Measurements from ENCODE around the gene FBXW11. TPM values are rescaled to one million over a fixed set of nuclear protein-coding genes. Genes with fewer than 3 reads are reported as not detected.

Gene FBXW11
- total and polyA plus RNA-seq, 2 donors from 2014 or later = 16.0 to 44.4 TPM

GRCh38 chr5:171904886-171905285, 101.6 kb downstream of the FBXW11 start:
- Histone ChIP-seq H3K9me3 (ENCODE audit: control insufficient read depth in 2 of 3, insufficient read depth in 1 of 3, low read length in 3 of 3) (no peaks in the 10 kb centered on the region), H3K27ac (ENCODE audit: low read depth in 2 of 2, low read length in 2 of 2) (no peak overlapping the region), H3K4me1 (ENCODE audit: control insufficient read depth in 2 of 3, insufficient read depth in 2 of 3, low read depth in 1 of 3, low read length in 3 of 3) (no peaks in the 10 kb centered on the region), H3K4me3 (ENCODE audit: low read length in 3 of 3) (no peak overlapping the region), H3K27me3 (ENCODE audit: control insufficient read depth, insufficient read depth, low read length) (no peaks in the 10 kb centered on the region), H3K36me3 (ENCODE audit: control insufficient read depth in 2 of 3, insufficient read depth in 3 of 3, low read length in 3 of 3) (no peaks in the 10 kb centered on the region), H3K9ac (ENCODE audit: low read length in 3 of 3) (no peak overlapping the region)
- FAIRE-seq (no peak), DNase-seq (no peak)
- TF ChIP-seq, protein P1, sequence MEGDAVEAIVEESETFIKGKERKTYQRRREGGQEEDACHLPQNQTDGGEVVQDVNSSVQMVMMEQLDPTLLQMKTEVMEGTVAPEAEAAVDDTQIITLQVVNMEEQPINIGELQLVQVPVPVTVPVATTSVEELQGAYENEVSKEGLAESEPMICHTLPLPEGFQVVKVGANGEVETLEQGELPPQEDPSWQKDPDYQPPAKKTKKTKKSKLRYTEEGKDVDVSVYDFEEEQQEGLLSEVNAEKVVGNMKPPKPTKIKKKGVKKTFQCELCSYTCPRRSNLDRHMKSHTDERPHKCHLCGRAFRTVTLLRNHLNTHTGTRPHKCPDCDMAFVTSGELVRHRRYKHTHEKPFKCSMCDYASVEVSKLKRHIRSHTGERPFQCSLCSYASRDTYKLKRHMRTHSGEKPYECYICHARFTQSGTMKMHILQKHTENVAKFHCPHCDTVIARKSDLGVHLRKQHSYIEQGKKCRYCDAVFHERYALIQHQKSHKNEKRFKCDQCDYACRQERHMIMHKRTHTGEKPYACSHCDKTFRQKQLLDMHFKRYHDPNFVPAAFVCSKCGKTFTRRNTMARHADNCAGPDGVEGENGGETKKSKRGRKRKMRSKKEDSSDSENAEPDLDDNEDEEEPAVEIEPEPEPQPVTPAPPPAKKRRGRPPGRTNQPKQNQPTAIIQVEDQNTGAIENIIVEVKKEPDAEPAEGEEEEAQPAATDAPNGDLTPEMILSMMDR (IDR thresholded peaks at IDR 0.05; ENCODE audit: borderline replicate concordance, extremely low read depth, insufficient read depth) = no peak
- intact Hi-C loops (cut with DNase I) = no loop called here

GRCh38 chr5:171901764-171902163, 104.7 kb downstream of the FBXW11 start:
- no peak overlapping the region for H3K9ac ChIP-seq (ENCODE audit: low read length in 3 of 3)
- TF ChIP-seq, protein P1 (IDR thresholded peaks at IDR 0.05; ENCODE audit: borderline replicate concordance, extremely low read depth, insufficient read depth) = no peak
- no peak overlapping the region for H3K27ac ChIP-seq (ENCODE audit: low read depth in 2 of 2, low read length in 2 of 2)
- no peak overlapping the region for H3K4me3 ChIP-seq (ENCODE audit: low read length in 3 of 3)
- intact Hi-C loops (cut with DNase I) = no loop called here
- DNase-seq (no peak), FAIRE-seq (no peak)
- no peaks in the 10 kb centered on the region for H3K9me3 ChIP-seq (ENCODE audit: control insufficient read depth in 2 of 3, insufficient read depth in 1 of 3, low read length in 3 of 3)
- no peaks in the 10 kb centered on the region for H3K36me3 ChIP-seq (ENCODE audit: control insufficient read depth in 2 of 3, insufficient read depth in 3 of 3, low read length in 3 of 3)
- H3K27me3 ChIP-seq (ENCODE audit: control insufficient read depth, insufficient read depth, low read length) = no peaks in the 10 kb centered on the region
- no peaks in the 10 kb centered on the region for H3K4me1 ChIP-seq (ENCODE audit: control insufficient read depth in 2 of 3, insufficient read depth in 2 of 3, low read depth in 1 of 3, low read length in 3 of 3)

- no peaks in the 10 kb centered on the region for H3K36me3 ChIP-seq (ENCODE audit: control insufficient read depth in 2 of 3, insufficient read depth in 3 of 3, low read length in 3 of 3)
- intact Hi-C loops (cut with DNase I) = loop anchor here (10.0 kb wide), 1 partner anchor 475 kb away; no protein-coding TSS in a partner anchor
- no peak overlapping the region for H3K27ac ChIP-seq (ENCODE audit: low read depth in 2 of 2, low read length in 2 of 2)
- no peak overlapping the region for H3K4me3 ChIP-seq (ENCODE audit: low read length in 3 of 3)
- no peak for FAIRE-seq
- H3K4me1 ChIP-seq (ENCODE audit: control insufficient read depth in 2 of 3, insufficient read depth in 2 of 3, low read depth in 1 of 3, low read length in 3 of 3) = no peaks in the 10 kb centered on the region
- TF ChIP-seq, protein P1 (IDR thresholded peaks at IDR 0.05; ENCODE audit: borderline replicate concordance, extremely low read depth, insufficient read depth) = no peak
- DNase-seq = no peak
- no peaks in the 10 kb centered on the region for H3K27me3 ChIP-seq (ENCODE audit: control insufficient read depth, insufficient read depth, low read length)
- H3K9ac ChIP-seq (ENCODE audit: low read length in 3 of 3) = no peak overlapping the region
- no peaks in the 10 kb centered on the region for H3K9me3 ChIP-seq (ENCODE audit: control insufficient read depth in 2 of 3, insufficient read depth in 1 of 3, low read length in 3 of 3)
These were observed 106.6 kb downstream of the FBXW11 start for GRCh38 chr5:171899792-171900191.

- DNase-seq (no peak), FAIRE-seq (no peak)
- Histone ChIP-seq H3K4me1 (ENCODE audit: control insufficient read depth in 2 of 3, insufficient read depth in 2 of 3, low read depth in 1 of 3, low read length in 3 of 3) (no peaks in the 10 kb centered on the region), H3K27ac (ENCODE audit: low read depth in 2 of 2, low read length in 2 of 2) (no peak overlapping the region), H3K27me3 (ENCODE audit: control insufficient read depth, insufficient read depth, low read length) (no peaks in the 10 kb centered on the region), H3K36me3 (ENCODE audit: control insufficient read depth in 2 of 3, insufficient read depth in 3 of 3, low read length in 3 of 3) (peaks cover 0 to 2% (median 0%) of the 10 kb centered on the region in 3 donors), H3K9me3 (ENCODE audit: control insufficient read depth in 2 of 3, insufficient read depth in 1 of 3, low read length in 3 of 3) (no peaks in the 10 kb centered on the region), H3K4me3 (ENCODE audit: low read length in 3 of 3) (no peak overlapping the region), H3K9ac (ENCODE audit: low read length in 3 of 3) (no peak overlapping the region)
- TF ChIP-seq, protein P1 (IDR thresholded peaks at IDR 0.05; ENCODE audit: borderline replicate concordance, extremely low read depth, insufficient read depth) = no peak
- intact Hi-C loops (cut with DNase I) = loop anchor here (10.0 kb wide), 1 partner anchor 474 kb away; no protein-coding TSS in a partner anchor
These were observed 107.6 kb downstream of the FBXW11 start for GRCh38 chr5:171898879-171899278.
